NCI-H524 (cell line): ENCODE results near the gene WNT4.

Experiments used
- DNase-seq, 2 experiments: peaks; one replicate each; lab custom pipeline; 2025; lab: John Stamatoyannopoulos, UW

WNT4 gene

DNA sequence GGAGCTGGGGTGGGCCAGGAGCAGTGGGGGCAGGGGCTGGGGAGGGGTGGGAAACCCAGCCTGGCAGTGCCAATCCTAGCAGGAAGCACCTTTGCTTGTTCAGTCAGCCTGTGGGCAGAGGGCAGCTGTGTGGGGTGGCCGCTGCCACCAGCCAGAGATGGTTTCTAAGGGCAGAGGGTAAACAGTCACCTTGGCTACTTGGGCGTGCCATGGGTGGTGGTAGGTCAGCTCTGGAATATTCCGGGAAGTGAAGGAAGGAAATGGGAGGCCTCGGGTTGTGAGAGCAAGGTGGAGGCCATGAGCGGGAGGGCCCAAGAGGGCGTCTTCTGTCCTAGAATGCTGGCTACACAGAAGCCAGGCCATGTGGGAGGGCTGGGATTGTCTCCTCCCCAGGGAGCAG is 20.7 kb upstream of the WNT4 start:
- DNase-seq: no peak

GRCh38 chr1:22163137-22163536 is 20.2 kb upstream of the WNT4 start:
- no peak for DNase-seq

GRCh38 chr1:22159891-22160290 is 17.0 kb upstream of the WNT4 start:
- DNase-seq: no peak

DNA sequence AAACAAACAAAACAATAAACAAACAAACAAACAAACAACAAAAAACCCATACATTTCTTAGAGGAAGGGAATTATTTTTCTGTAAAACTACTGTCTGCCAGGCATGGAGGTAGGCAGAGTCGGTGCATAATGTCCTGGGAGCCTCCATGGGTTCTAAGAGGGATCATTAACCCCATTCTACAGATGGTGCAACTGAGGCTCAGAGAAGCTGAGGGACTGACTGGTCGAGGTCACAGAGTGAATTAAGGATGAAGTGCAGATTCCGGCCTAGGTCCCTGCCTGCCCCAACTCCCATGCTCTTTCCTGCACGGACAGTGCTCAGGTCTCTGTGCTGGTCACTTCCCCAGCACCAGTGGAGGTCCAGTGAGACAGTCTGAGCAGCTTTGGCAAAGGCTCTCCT is 15.8 kb upstream of the WNT4 start:
- no peak for DNase-seq

GRCh38 chr1:22157359-22157966 is 14.6 kb upstream of the WNT4 start:
- no peak for DNase-seq

- DNase-seq: no peak
Measured at GRCh38 chr1:22155517-22155916, 12.6 kb upstream of the WNT4 start.

DNA sequence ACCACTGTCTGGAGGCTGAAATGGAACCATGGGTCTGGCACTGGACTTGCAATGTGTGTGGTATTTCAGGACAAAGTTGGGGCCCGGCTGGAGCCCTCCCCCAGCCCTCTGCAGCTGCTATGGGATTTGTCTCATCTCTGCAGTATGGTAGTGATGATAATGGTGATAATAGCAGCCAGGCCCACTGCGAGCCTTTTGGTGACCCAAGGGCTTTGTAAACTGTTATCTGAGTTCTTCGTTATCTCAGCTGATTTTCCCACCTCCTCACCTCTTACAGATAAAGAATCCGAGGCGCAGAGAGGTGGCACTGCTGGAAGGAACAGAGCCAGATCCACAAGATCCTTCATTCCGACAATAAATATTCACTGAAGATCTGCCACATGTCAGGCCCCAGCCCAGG is 11.7 kb upstream of the WNT4 start:
- no peak for DNase-seq

GRCh38 chr1:22153660-22154437 is 11.0 kb upstream of the WNT4 start:
- DNase-seq: peak; percentile 10 to 53

DNA sequence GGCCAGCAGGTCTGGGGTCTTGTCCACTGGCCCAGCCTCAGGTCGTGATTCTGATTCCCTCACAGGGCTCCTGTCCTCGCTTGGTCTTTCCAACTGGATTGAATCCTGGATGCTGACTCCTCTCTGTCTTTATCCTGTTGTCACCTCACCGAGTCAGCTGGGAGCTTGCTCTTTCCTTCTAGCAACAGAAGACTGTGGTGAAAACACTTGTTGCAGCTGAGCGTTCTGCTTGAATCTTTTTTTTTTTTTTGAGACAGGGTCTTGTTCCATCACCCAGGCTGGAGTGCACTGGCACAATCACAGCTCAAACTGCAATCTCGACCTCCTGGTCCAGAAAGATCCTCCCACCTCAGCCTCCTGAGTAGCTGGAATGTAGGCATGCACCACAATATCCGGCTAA is 8.0 kb upstream of the WNT4 start:
- DNase-seq: no peak

DNA sequence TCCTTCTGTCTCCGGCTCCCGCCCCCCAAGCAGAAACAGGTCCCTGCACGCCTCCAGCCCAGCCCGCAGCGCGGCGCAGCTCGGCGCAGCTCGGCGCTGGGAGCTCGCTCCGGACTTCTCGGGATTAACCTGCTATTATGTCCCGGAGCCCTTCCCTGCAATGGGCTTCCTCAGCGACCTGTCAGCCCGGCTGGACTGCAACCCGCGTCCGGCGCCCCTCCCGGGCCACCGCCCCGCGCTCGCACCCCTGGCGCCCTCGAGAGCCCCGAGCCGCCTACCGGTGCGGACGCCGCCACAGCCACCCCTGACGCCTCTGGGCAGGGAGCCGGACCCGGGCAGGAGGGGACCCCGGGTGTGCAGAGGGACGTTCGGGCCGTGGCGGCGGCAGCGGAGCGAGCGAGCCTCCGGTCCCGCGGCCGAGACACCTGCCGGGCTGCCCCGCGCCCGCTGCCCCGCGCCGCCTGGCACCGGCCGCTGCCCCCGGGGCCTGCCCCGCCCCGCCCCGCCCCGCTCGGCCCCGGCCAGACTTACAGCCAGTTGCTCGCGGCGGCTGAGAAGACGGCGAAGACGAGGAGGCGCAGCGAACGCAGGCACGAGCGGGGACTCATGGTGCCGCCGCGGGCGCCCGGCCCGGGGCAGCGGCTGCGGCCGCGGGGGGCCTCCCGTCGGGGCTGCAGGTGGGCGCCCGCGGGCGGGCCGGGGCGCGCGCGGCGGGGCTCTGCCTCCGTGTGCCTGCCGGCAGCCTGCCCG is 407 bp downstream of the WNT4 start:
- DNase-seq: peak in 1 of 2 experiments; percentile 29

DNA sequence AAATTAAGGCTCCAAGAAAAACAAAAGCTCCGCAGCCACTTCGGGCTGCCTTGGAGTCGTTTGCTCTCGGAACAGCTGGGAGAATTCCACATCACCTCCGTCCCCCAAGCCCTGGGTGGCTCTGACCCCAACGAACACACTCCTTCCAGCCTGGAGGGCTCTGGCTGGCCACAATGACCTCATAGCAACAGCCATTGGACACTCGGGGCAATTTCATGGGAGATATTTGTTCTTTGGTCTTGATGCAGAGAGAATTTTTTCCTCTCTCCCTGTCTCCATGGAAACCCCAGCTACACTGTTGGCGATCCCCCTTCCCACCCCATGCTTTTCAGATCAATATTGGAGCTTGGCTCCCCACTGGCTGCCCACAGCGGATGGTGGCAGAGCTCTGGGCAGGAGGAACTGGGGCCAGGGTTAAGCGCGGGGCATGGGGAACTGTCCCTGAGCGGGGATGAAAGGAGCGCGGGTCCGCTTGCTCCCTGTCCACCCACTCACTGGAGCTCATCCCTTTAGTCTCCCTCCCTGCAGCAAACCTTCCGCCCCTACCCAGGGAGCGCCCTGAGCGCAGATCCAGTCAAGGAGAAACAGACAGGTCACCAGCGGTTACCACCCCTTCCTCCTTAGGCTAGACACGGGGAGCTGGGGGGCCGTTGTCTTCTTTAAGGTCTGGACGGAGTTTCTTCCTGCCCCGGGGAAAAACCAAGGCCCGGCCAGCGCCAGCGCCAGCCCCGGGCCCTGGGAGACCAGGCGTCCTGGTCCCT is 1.2 kb downstream of the WNT4 start:
- DNase-seq: peak; percentile 10 to 33

DNA sequence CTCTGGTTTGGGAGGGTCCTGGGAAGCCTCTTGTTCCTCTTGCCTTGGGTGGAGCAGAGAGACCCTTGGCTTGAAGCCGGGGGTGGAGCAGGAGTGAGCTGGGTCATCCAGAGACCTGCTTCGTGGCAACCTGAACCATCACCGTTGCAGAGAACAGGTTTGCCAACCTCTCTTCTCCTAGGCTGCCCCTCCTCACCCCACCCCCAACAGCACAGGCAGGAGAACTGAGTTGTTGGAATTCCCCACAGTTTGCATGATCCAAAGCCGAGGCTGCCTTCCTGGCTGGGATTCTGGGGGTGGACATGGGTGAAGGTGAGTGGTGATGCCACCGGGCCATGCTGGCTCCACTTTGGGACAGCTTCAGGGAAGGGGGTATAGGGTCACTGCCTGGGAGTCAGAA is 2.2 kb downstream of the WNT4 start:
- no peak for DNase-seq

DNA sequence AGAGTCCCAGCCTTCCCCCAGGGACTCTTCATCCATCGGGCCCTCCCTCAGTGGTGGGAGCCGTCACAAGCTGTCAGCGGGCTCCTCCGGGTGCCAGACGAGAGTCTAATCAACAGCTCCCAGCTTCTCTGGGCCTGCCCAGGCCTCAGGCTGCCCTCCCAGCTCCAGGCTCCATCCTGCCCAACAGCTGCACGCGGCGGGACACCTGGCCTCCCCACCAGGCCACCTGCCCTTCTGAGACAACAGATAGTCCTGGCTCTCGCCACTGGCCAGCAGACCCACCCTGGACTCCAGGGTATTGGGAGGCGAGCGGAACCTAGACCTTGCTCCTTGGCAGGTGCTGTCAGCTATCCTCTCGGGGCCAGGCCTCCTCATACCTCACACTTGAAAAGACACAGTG is 3.1 kb downstream of the WNT4 start:
- peak in 1 of 2 experiments; percentile 69 for DNase-seq

DNA sequence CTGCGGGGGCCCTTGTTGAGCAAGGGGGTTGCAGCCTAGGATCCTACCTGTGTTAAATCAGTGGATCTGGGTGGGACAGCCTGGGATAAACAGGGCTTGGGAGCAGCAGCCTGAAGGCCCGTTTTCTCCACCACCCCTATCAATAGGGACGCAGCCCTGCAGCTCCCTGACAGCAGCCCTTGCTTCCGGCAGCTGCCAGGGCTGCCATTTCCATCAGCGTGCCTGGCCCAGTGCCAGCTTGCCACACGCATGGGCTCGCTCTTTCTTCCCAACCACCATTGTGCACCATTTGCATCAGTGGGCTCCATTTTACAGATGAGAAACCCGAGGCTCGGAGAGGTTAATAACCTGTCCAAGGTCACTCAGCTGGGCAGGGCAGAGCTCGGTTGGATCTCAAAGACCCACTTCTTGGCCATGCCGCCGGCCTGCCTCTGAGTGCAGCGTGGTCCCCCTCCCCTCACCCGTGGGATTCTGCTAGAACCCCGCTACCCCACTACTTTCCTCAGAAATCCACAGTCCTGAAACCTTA is 3.8 kb downstream of the WNT4 start:
- peak in 1 of 2 experiments; percentile 31 for DNase-seq

GRCh38 chr1:22137004-22137720 is 5.7 kb downstream of the WNT4 start:
- DNase-seq: no peak

DNA sequence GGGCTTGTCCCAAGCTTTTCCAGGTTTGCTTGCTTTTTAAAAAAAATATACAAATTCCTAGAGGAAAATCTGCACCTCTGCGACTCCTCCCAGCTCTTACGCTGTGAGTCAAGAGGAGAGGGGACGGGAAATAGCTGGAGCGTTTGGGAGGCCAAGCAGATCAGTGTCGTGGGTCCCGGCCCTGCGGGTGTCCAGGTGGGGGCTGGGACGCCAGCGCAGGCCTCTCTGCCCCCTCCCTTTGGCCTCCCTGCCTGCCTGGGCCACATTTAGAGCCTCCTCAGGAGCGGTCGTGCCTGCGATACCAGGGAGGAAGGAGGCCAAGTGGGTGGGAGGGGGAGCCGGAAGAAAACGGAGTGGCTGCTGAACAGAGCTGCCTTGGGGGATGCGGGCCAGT is 9.0 kb downstream of the WNT4 start:
- DNase-seq: no peak

- peak; percentile 63 to 74 for DNase-seq
Measured at GRCh38 chr1:22133247-22133930, 9.5 kb downstream of the WNT4 start.

DNA sequence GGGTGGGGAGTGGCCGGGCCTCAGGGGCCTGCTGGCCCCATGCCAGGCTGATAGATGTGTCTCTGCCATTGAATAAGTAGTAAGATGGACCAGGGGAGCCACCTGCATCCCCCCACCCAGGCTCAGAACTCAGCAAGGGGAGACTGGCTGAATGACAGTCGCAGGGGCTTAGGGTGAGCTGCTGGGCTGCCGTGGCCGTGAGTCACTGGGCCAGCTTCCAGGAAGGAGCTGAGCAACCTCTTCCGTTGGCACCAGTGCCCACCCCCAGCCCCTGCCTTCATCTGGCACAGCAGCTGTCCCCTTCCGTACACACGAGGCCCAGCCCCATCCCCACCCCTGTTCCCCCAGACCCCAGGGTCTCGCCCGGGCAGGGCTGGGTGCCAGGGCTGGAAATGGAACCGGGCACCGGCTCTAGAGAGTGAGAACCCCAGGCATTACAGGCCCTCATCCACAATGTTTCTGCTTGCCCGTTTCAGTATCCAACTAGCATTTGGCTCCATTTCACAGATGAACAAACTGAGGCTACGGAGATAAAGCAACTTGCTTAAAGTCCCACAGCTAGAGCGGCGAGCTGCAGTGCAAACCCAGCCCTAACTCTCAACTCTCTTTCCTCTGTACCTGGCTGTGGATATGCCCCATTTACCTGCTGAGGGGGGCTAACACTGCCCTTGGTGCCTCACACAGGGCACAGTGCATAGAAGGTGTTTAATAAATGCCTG is 10.2 kb downstream of the WNT4 start:
- no peak for DNase-seq

DNA sequence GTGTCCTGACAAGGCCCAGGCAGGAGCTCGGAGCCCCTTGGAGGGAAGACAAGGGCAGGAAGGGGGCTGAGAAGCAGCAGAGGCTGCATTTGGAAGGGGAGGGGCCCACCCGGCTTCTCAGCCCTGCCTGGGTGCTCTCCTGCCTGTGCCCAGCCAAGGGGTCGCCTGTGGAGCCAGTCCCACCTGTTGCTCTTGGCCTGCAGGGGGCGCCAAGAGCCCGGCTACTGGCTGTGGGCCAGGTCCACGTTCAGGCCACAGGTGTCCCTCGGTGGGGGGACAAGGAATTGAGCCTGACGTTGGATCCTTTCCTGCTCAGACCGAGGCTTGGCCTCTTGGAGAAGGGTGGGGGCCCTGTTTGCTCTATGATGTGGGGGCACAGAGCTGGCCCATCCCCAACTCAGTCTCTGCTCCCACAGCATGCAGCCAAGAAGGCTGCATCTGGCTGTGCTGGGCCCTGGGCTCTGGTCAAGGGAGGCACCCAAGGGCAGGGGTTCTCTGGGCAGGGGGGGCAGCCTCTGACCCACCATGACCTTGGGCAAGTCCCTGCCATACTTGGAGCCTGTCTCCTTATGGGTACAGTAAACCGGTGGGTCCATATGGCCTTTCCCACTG is 10.9 kb downstream of the WNT4 start:
- peak; percentile 16 to 64 for DNase-seq

DNA sequence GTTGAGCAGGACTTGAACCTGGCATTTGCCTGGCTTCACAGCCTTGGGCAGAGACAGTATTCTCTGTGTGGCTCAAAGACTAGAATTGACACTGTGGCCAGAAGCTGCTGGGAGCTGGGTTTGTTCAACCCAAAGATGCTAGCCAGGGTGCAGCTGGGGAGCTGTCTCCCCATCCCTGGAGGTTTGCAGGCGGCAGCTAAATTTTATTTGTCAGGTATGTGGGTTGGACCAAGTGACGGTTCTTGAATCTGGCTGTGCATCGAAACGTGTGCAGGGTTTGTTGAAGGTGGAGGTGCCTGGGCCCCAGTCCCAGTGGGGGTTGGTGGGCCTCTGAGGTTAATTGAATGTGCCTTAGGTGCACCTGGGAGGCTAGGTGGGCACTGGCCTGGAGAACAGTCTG is 11.8 kb downstream of the WNT4 start:
- DNase-seq: no peak
